Bone marrow (tissue), 2 donors: ENCODE data around the gene SULT1C3.

ENCODE experiments used
- DNase-seq, 2 donors: peaks; one replicate each; lab custom pipeline; 2025; lab: John Stamatoyannopoulos, UW

SULT1C3 gene

DNA sequence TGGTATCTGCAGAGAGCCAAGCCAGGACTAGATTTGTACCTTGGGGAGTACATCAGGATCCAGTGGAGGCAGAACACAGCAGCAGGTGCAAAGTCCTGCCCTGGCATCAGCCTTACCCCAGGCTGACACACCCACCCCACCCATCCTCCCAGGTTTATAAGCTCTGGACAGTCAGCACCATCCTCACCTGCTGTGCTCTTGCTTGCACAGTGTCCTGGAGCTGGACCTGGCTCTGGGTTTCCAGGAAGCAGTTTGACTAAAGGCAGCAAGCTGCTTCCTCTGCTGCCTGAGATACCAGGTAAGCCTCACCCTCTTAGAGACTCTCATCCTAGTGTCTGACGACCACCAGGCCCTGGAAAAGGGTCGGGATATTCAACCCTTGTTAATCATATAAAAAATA lies at the start of gene SULT1C3:
Gene SULT1C3 (plus strand): TSS at position 183 of the 400 bp plus-strand sequence. CDS start 7,227 bp downstream, outside the sequence.
- no peak for DNase-seq

DNA sequence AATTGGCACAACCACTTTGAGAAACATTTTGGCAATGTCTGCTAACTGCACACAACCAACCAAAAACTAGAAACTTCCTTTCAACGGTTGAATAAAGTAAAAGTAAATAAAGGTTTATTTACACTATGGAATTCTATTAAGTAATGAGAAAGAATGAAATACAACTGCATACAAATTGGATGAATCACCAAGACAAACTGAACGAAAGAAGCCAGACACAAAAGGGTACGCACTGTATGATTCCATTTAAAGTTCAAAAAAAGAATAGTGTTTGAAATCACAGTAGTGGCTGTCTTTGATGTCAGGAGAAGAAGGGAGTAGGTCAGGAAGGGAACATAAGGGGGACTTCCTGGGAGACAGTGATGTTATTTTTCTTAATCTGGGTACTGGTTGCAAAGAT lies 46.5 kb upstream of the SULT1C3 start:
- DNase-seq, result no peak

DNA sequence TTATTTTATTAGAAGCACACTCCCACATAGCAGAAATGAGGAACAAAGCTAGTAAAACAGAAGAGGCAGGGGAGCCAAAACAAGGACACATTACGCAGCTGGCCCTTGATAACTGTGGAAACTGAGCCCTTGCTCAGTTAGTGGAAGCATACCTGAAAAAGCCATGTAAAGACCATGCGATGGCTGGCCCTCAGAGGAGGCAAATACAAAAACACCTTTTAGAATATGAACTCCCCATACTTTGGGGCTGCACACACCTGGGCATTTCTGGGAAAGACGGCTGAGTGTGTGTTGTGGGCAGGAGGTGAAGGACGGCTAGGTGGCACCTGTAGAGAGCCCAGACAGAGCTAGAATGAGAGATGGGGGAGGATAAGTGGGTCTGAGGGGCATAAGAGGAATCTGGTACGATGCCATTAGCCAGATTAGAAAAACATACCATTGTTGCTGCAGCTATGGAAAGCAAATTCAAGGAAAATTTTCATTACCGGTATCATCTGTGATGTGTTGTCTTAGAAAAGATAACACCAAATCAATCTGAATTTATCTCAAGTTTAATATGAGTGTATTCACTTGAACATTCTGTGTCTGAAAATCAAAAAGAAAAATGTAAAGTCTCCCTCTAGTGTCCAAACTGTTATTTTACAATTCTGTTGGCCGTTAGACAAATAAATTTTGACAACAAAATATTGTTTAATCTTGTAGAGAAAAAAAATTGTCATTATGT lies 45.2 kb upstream of the SULT1C3 start:
- no peak for DNase-seq

DNA sequence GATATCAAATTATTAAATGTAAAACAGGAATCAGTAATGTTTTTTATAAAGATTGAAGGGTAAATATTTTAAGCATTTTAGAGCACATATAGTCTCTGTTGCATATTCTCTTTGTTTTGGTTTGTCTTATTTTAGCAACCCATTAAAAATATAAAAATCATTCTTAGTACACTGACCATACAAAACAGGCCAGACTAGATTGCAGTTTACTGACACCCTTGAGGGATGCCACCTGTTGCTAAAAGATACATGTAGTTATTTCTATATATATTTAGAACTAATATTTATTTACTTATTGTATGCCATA lies 44.7 kb upstream of the SULT1C3 start:
- no peak for DNase-seq

DNA sequence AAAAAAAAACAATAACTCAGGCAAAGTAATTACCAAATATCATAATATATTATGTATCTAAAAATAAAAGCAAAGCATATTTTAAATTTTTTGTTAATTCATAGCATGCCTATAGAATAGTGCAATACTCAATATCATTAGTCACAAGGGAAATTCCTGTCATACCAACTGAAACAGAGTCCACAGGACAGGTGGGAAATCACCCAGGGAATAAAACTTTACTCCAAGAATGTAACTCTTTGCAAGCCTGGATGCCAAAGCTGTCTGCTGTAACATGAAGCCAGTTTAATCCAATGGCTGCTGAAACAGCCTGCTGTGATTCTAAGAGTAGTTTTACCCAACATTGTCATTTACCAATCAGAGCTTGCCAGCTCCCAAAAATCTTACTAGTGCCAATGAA lies 40.0 kb upstream of the SULT1C3 start:
- no peak for DNase-seq

DNA sequence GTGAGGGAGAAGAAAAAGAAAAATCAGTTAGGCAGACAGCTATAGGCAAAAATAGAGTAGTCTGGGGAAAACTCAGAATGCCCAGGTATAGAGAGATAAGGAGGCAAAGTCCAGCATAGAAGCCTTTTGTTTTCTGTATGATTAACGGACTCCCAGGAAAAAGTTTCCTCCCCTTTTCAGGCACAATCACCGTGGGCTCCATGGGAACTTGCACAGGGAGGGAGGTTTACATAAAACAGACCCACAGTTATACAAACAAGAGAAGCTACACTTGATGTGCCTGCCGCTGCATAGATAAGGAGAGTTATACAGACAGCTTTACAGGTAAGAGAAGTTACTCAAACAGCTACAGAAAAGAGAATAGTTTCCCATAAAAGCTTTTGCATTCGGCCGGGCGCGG lies 39.2 kb upstream of the SULT1C3 start:
- DNase-seq, result no peak

DNA sequence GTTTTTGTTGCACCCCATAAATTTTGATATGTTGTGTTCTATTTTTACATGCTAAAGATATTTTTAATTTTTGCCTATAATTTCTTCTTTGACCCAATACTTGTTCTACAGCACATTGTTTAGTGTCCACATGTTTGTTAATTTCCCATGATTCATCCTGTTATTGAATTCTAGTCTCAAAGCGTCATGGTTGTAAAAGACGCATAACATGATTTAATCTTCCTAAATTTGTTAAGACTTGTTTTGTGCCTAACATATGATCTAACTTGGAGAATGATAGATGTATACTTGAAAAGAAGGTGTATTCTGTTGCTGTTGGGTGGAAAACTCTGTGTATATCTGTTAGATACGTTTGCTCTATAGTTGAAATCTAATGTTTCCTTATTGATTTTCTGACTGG lies 27.1 kb upstream of the SULT1C3 start:
- no peak for DNase-seq

DNA sequence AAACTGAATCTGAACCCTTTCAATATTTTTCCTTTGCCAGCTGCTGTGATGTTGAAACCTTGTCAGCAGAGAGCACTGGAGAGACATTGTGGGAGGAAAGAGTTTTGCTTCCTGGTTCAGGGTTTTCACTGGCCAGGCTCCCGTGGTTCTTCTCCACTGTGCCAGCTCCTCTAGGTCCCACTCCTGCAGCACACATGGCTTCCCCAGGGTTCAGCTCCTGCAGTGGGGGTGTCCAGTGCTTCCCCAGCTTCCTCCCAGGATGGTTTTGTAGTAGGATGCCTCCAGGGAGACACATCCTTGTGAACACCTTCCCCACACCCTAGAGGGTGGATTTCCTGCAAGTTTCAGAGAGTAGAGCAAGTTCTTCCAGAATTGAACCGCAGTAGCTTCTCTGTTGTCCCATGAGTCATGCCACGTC lies 24.0 kb upstream of the SULT1C3 start:
- no peak for DNase-seq

DNA sequence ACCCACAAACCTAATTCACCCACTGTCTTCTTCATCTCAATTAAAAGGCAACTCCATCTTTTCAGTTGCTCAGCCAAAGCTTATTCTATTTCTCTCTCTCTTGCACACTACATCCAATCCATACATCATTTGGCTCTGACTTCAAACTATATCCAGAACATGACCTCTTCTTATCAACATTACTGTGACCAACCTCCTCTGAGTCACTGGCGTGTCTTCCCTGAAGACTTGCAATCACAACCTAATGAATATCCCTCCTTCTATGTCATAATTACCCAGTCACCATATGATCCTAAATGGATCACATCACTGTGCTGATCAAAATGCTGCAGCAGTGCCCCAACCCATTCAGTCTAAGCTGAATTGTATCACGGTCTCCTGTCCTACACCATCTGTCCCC lies 22.6 kb upstream of the SULT1C3 start:
- DNase-seq, result no peak

DNA sequence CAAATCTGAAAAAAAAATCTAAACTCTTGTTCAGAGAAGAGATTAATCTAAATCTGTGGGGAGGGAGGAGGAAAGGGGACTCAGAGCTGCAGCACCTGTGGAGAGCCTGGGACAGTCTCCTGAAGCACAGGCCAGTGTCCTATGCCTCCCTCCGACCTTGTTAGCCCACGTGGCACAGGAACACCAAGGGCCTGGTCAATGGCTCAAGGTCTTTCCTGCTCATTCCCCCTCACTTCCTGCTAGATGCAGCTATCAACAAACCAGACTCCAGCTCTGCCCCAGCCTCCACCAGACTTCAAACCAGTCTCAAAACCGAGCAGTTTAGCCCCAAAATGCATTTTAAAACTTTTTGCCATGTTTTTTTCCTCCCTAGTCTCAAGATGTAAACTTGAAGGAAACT lies 20.1 kb upstream of the SULT1C3 start:
- DNase-seq, result no peak

DNA sequence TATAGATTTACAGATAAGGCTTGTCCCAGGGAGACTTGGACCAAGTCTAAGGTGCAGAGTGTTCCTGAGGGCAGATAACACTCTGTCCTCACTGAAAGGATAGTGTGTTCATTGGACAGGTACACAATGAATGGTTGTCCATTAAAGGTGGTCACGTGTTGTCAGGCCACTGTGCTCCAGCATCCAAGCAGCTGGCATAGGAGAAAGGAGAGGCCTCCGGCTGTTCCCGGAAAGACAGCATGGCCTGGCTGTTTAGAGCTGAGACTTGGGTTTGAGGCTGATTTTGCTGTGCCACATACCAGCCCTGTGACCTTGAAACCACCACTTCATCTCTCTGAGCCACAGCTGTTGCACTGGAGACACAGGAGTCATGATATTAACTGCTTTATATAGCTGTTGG lies 19.6 kb upstream of the SULT1C3 start:
- no peak for DNase-seq

DNA sequence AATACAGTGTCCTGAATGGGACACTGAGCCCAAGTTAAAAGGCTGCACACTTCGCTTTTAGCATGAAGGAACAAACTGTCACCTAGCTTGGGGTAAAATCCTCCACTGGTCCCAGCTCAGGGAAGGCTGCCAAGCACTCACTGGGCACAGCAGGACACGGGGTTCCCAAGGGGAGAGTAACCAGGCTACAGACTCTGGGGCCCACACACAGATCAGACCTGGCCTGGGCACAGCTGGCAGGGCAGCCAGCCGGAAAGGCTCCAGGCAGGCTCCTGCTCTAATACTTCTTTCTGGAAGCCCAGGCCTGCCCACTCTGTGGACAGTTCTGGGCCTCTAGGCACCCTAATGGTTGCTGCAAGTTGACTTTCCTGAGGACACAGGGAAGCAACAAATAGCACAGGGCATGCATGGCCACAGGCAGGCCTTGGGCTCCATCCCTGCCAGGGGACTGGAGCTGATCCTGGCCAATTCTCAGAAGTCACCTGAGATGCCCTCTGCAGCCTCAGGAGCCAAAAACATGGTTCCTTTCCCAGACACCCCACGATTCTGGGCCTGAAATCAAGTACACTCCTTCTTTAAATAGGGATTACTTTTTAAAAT lies 18.7 kb upstream of the SULT1C3 start:
- DNase-seq, result no peak

DNA sequence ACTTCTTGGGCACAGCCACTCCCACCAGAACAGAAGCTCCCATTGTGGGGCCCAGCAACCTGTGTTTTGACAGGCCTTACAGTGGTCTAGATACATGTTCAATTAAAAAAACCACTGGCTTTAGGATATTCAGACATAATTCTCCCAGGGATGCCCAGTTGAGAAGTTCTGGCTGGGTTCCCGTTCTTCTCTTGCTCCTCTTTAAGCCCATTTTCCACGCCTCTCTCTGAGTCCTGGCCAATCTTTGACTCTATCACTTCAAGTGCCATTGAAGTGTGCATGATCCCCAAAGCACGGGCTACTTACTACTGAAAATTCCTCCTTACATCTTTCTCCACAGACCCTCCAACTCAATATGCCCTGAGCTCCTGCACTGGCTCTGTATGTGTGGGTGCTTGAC lies 17.5 kb upstream of the SULT1C3 start:
- DNase-seq, result no peak

DNA sequence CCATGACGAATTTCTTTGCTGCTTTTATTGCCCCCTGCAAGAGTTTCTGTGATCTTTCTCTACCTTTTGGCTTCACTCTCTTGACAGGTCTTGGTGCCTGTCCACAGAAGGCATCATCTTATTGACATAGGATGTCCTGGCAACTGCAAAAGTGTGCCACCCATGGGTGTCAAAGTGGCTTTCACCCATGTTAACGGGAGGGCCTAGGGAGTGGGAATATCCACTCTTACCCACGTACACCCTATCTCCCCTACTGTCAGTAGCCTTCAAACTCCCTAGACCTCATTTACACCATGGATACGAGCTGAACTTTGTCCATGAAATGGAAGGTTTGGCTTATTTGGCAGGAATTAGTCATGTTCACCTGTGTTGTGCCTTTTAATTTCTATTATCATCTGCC lies 16.2 kb upstream of the SULT1C3 start:
- DNase-seq, result no peak

DNA sequence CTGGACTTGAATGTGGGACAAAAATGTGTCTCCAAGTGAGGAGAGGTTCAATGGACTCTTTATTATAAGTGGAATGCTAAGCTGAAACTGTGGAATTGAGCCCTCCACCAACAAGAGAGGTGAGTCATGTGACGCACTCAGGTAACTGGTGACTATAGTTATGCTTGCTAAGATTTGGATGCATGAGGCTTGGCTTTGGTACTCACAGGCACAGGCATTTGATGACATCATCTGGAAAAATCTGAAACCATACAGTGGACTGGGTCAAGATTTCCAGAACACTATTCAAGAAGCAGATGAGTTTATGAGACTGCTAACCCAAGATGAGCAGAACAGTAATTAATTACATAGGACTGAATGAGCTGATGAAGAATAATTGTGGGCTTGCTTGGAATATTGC lies 15.7 kb upstream of the SULT1C3 start:
- no peak for DNase-seq

DNA sequence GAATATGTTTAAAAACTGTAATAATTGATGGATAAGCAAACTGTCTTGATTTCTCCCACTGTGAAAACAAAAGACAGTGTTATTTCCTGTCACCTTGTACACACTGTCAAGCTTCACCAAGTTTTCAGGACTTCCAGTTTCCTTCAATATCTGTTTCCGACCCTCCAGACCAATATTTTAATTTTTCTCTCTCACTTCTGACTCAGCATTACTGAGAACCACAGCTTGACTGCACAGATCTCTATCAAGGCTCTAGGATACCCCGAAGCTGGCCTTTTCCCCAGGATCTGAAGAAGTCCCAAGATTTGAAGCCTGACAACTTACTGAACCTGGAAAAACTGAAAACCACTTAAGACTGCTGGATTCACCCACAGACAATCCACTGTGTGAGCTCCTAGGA lies 13.2 kb upstream of the SULT1C3 start:
- no peak for DNase-seq

DNA sequence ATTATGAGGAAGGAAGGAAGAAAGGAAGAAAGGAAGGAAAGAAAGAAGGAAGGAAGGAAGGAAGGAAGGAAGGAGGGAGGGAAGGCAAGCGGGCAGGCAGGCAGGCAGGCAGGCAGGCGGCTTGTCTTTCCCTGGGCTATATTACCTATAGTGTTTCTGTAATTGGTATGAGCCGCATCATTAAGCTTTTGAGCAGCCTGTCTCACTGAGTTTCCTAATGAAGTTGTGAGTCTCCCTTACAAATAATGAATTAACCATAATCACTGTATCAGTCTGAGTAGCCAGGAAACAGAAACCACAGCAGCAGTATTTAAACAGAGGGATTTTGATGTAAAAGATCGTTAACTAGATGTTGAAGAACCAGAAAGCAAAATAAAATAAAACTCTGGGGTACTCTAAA lies 11.8 kb upstream of the SULT1C3 start:
- DNase-seq, result no peak

DNA sequence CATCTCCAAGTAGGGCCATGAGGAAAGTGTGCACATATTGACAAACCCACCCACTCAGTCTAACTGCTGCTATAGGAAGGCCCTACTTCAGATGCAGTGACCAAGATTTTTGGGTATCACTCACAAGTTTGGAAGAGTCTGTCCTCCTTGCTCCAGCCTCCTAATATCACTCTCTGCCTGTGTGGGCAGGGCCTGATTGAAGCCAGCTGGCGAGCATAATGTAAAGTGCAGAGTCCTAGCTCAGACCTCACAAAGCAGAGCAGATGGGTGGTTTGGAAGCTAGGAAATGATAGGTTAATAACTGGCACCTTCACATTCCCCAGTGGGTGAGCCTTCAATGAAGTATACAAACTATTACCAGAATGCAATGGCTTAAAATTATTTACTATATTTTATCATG lies 11.2 kb upstream of the SULT1C3 start:
- no peak for DNase-seq

DNA sequence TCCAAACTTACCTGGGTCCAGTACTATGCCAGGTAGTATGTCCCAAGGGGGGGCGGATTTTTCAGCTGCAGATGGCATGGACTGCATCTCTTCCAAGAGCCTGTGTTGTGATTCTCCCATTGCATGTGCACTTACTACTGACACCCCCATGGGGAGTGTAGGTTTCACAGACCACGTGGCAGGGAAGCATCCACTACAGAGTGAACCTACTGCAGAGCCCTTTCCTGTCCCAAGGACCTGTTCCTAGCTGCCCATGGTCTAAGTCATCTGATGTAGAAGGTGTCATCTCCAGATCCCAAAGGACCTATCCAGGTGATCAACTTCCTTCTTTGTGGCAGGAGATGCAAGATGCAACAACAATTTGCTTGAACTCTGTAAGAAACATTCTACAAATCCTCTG lies 9.9 kb upstream of the SULT1C3 start:
- no peak for DNase-seq

DNA sequence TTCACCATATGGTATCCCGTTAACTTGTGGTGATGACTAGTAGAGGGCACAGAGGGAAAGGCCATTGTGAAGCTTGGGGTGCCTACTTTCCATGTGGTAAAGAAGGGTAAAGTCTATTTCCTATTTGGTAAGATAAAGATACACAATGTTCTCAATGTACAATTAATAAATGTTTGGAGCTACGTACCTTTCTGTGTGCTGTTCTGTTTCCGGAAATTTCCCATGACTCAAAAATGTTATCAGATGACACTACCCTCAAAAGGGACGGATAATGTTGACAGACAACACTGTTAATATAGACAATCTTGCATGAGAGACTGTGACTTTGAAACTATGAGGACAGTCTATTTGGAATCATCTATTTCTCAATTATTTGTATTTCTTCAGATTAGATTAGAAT lies 4.2 kb upstream of the SULT1C3 start:
- DNase-seq, result no peak

DNA sequence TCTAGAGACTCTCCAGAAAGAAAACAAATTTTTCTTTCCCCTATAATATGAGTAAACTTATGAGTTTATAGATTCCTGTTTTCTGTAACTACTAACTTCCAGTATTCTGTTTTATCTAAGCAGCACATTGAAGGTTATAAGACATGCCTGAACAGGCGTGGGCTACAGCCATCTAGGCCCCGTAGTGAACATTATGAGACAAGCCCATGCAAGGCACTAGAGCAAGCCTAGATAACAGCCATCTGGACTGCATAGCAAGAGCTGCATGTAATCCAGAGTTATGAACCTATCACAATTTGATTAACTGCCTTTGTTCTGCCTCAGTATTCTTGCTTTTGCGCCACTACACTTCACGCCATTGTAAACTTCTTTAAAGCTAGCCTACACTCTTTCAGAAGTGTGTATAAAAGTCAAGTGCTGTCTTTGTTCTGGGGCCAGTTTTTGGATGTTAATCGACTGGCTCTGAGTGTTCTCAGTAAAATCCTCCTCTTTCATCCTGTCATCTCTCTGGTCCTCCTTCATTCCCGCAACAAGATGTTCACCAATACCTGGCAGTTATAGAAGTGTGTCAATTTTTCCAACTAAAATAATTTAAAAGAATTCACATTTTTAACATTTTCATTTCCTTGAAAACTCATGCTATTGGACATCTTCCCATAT lies 3.0 kb upstream of the SULT1C3 start:
- no peak for DNase-seq

DNA sequence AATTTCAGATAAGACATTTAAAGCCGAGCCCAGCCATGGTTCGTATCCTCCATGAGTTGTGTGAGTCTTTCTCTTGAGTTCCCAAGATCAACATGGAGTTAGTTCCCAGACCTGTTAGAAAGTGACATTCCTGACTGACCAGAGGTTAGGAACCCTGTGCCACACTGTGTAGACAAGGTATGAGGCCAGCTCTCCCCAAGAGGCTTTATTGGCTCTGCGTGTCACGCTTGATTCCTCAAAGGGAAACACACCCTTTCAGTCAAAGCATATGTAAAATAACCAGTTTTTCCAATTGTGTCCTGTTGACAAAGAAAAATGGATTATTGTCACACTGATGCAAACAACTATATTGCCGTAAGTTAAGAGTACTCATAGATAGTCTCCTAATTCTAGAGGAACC lies 1.2 kb downstream of the SULT1C3 start:
- DNase-seq, result no peak

DNA sequence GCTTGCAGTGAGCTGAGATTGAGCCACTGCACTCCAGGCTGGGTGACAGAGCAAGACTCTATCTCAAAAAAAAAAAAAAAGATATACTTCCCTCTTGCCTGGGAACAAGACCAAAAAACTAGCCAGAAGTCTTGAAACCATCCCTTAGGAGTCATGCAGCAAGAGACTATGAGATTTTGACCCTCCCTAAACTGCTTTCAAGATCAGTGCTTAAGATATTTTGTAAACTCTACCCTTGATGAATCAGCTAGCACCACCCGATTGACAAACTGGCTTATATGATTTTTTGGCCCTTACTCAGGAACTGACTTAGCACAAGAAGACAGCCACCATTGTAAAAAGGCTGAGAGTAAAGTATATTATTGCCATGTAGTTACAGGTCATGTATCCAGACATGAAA lies 3.8 kb downstream of the SULT1C3 start:
- no peak for DNase-seq
